KOPT-K1 (cell line): Measurements from ENCODE around the gene GLUD2.
"Not testable (repeated sequence)": the region's sequence is repeated elsewhere in the genome, so short reads cannot be mapped to it uniquely, and the experiment has no call there.

Source experiments
- H3K27ac ChIP-seq: fragments of 200-600 bp; sonication (generic); 2 replicates; pipeline ENCODE4 v1.5.1; 2016; ENCODE audit warnings: antibody characterized with exemption, mild to moderate bottlenecking, low read depth, low read length; ENCODE audit not compliant: poor library complexity, severe bottlenecking
- H3K36me3 ChIP-seq: fragments of 200-600 bp; sonication (generic); 2 replicates; pipeline ENCODE4 v1.5.1; 2017; ENCODE audit warnings: antibody characterized with exemption, mild to moderate bottlenecking, low read length, moderate library complexity; ENCODE audit not compliant: insufficient read depth
- H3K9me3 ChIP-seq: fragments of 200-600 bp; sonication (generic); 2 replicates; pipeline ENCODE4 v1.5.1; 2017; ENCODE audit warnings: antibody characterized with exemption, low read length, mild to moderate bottlenecking; ENCODE audit not compliant: insufficient read depth, poor library complexity, severe bottlenecking

GLUD2 gene

GRCh38 chrX:121062289-121062688 lies 14.9 kb downstream of the GLUD2 start:
- H3K36me3 ChIP-seq = no peaks in the 10 kb centered on the region
- no peaks in the 10 kb centered on the region for H3K9me3 ChIP-seq
- no peak overlapping the region for H3K27ac ChIP-seq

- Histone ChIP-seq H3K27ac (no peak overlapping the region), H3K36me3 (no peaks in the 10 kb centered on the region), H3K9me3 (no peaks in the 10 kb centered on the region)
Observed at GRCh38 chrX:121064579-121064978, 17.2 kb downstream of the GLUD2 start.

GRCh38 chrX:121084247-121084646 lies 36.8 kb downstream of the GLUD2 start:
- H3K36me3 ChIP-seq, H3K9me3 ChIP-seq, H3K27ac ChIP-seq: not testable (repeated sequence)

- Histone ChIP-seq H3K9me3 (no peaks in the 10 kb centered on the region), H3K36me3 (no peaks in the 10 kb centered on the region), H3K27ac (no peak overlapping the region)
Observed at GRCh38 chrX:121084903-121085611, 37.6 kb downstream of the GLUD2 start.

GRCh38 chrX:121085612-121086010 lies 38.2 kb downstream of the GLUD2 start:
- Histone ChIP-seq H3K36me3 (no peaks in the 10 kb centered on the region), H3K27ac (no peak overlapping the region), H3K9me3 (no peaks in the 10 kb centered on the region)

- Histone ChIP-seq H3K36me3 (no peaks in the 10 kb centered on the region), H3K9me3 (no peaks in the 10 kb centered on the region), H3K27ac (no peak overlapping the region)
Observed at GRCh38 chrX:121093011-121093410, 45.6 kb downstream of the GLUD2 start.
